ENCODE results near the gene RBM27. TPM values are rescaled to one million over a fixed set of nuclear protein-coding genes. Genes with fewer than 3 reads are reported as not detected.

Gene RBM27
- total RNA-seq, 1 experiment from 2014 or later: 18.8 TPM

GRCh38 chr5:146164382-146164781 is 39.0 kb upstream of the RBM27 start:
- ATAC-seq (no peak), DNase-seq (no peak)
- H3F3A ChIP-seq (ENCODE audit: low read length, unreplicated experiment): no peaks in the 10 kb centered on the region
- no peak overlapping the region for H2AFZ ChIP-seq (ENCODE audit: low read length)
- H3K79me2 ChIP-seq (ENCODE audit: low read length): 0 out of 2 replicates have a peak, but pooled peaks cover 5% of the 10 kb centered on the region
- no peaks in the 10 kb centered on the region for H3K9me3 ChIP-seq (ENCODE audit: low read length)
- H3K4me1 ChIP-seq (ENCODE audit: insufficient read depth, low read length): no peaks in the 10 kb centered on the region
- no peak overlapping the region for H3K4me2 ChIP-seq (ENCODE audit: low read length)
- intact Hi-C loops (cut with micrococcal nuclease): no loop called here
- CTCF ChIA-PET: no interaction called here
- H3K27me3 ChIP-seq (ENCODE audit: low read length): no peaks in the 10 kb centered on the region
- H3K4me3 ChIP-seq (ENCODE audit: low read length): no peak overlapping the region
- BruUV-seq (replicated peaks): no TSS peak
- POLR2A ChIA-PET (ENCODE audit: unreplicated experiment): no interaction called here
- TF ChIP-seq EZH2phosphoT487 (IDR thresholded peaks at IDR 0.05; ENCODE audit: borderline replicate concordance, low read length): no peak
- no peak for TF ChIP-seq EZH2 (IDR thresholded peaks at IDR 0.05; ENCODE audit: low read length, unreplicated experiment)
- TF ChIP-seq CTCF (conservative IDR thresholded peaks at IDR 0.05; ENCODE audit: low read depth, low read length): no peak
- H4K20me1 ChIP-seq (ENCODE audit: low read length): no peaks in the 10 kb centered on the region
- H3K9me2 ChIP-seq (replicated peaks; ENCODE audit: low read length): no peaks in the 10 kb centered on the region
- H3K27ac ChIP-seq (ENCODE audit: low read length): no peak overlapping the region
- no peak overlapping the region for H3K9ac ChIP-seq (ENCODE audit: low read length)
- H3K36me3 ChIP-seq (ENCODE audit: low read depth, low read length): peaks cover 79% of the 10 kb centered on the region

GRCh38 chr5:146165460-146165859 is 37.9 kb upstream of the RBM27 start:
- H3K4me2 ChIP-seq (ENCODE audit: low read length): no peak overlapping the region
- no peaks in the 10 kb centered on the region for H3K9me2 ChIP-seq (replicated peaks; ENCODE audit: low read length)
- H3K36me3 ChIP-seq (ENCODE audit: low read depth, low read length): peaks cover 78% of the 10 kb centered on the region
- H3K9me3 ChIP-seq (ENCODE audit: low read length): no peaks in the 10 kb centered on the region
- no peak for DNase-seq
- ATAC-seq: no peak
- no peak overlapping the region for H2AFZ ChIP-seq (ENCODE audit: low read length)
- ChIA-PET CTCF (no interaction called here), POLR2A (ENCODE audit: unreplicated experiment) (interaction anchor here (0.6 kb wide), 1 partner anchor 179 kb away, joined by 3 read pairs; no protein-coding TSS in a partner anchor)
- 0 out of 2 replicates have a peak, but pooled peaks cover 5% of the 10 kb centered on the region for H3K79me2 ChIP-seq (ENCODE audit: low read length)
- no peak overlapping the region for H3K4me3 ChIP-seq (ENCODE audit: low read length)
- no peak overlapping the region for H3K27ac ChIP-seq (ENCODE audit: low read length)
- H3F3A ChIP-seq (ENCODE audit: low read length, unreplicated experiment): no peaks in the 10 kb centered on the region
- no peaks in the 10 kb centered on the region for H3K4me1 ChIP-seq (ENCODE audit: insufficient read depth, low read length)
- H3K9ac ChIP-seq (ENCODE audit: low read length): no peak overlapping the region
- intact Hi-C loops (cut with micrococcal nuclease): loop anchor here (5.0 kb wide), 1 partner anchor 38 kb away; no protein-coding TSS in a partner anchor
- TF ChIP-seq EZH2phosphoT487 (IDR thresholded peaks at IDR 0.05; ENCODE audit: borderline replicate concordance, low read length): no peak
- TF ChIP-seq CTCF (conservative IDR thresholded peaks at IDR 0.05; ENCODE audit: low read depth, low read length): no peak
- no peaks in the 10 kb centered on the region for H4K20me1 ChIP-seq (ENCODE audit: low read length)
- no TSS peak for BruUV-seq (replicated peaks)
- no peaks in the 10 kb centered on the region for H3K27me3 ChIP-seq (ENCODE audit: low read length)

GRCh38 chr5:146165903-146166302 is 37.5 kb upstream of the RBM27 start:
- Histone ChIP-seq H3K4me2 (ENCODE audit: low read length) (no peak overlapping the region), H3K27ac (ENCODE audit: low read length) (no peak overlapping the region), H3F3A (ENCODE audit: low read length, unreplicated experiment) (no peaks in the 10 kb centered on the region), H3K4me3 (ENCODE audit: low read length) (no peak overlapping the region), H3K9me2 (replicated peaks; ENCODE audit: low read length) (no peaks in the 10 kb centered on the region), H4K20me1 (ENCODE audit: low read length) (no peaks in the 10 kb centered on the region), H2AFZ (ENCODE audit: low read length) (no peak overlapping the region), H3K79me2 (ENCODE audit: low read length) (0 out of 2 replicates have a peak, but pooled peaks cover 5% of the 10 kb centered on the region), H3K27me3 (ENCODE audit: low read length) (no peaks in the 10 kb centered on the region), H3K9me3 (ENCODE audit: low read length) (no peaks in the 10 kb centered on the region), H3K36me3 (ENCODE audit: low read depth, low read length) (peaks cover 79% of the 10 kb centered on the region), H3K9ac (ENCODE audit: low read length) (no peak overlapping the region), H3K4me1 (ENCODE audit: insufficient read depth, low read length) (no peaks in the 10 kb centered on the region)
- ChIA-PET POLR2A (ENCODE audit: unreplicated experiment) (interaction anchor here (0.6 kb wide), 1 partner anchor 179 kb away, joined by 3 read pairs; no protein-coding TSS in a partner anchor), CTCF (no interaction called here)
- BruUV-seq (replicated peaks): no TSS peak
- ATAC-seq (no peak), DNase-seq (no peak)
- intact Hi-C loops (cut with micrococcal nuclease): loop anchor here (5.0 kb wide), 1 partner anchor 39 kb away; no protein-coding TSS in a partner anchor
- TF ChIP-seq EZH2 (IDR thresholded peaks at IDR 0.05; ENCODE audit: low read length, unreplicated experiment) (no peak), CTCF (conservative IDR thresholded peaks at IDR 0.05; ENCODE audit: low read depth, low read length) (no peak), EZH2phosphoT487 (IDR thresholded peaks at IDR 0.05; ENCODE audit: borderline replicate concordance, low read length) (no peak)
